ENCODE measurements around the gene BAG5. TPM values are rescaled to one million over a fixed set of nuclear protein-coding genes. Genes with fewer than 3 reads are reported as not detected.

The BAG5 gene
- total RNA-seq, 1 donor, result 42.7 TPM

DNA sequence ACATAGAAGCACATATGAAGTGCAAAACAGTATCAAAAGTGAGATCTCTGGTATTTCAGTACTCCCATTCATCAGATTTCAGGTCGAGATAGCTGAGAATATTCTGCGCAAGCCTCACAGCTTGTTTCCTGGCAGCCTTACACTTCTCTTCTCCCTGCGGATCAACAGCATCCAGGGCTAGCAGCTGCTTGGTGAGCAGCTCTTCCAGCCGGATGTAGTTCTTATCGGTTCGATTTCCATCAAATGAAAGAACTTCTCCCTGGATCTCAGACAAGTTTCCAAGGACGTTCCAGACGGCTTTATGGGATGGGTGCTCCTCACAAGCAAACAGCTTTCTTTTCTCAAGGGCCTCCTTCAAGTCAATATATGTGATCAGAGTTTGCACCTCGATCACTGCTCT is 2.7 kb downstream of the BAG5 start:
- DNase-seq (ENCODE audit: low read depth), result no peak
- TF ChIP-seq, protein P1, sequence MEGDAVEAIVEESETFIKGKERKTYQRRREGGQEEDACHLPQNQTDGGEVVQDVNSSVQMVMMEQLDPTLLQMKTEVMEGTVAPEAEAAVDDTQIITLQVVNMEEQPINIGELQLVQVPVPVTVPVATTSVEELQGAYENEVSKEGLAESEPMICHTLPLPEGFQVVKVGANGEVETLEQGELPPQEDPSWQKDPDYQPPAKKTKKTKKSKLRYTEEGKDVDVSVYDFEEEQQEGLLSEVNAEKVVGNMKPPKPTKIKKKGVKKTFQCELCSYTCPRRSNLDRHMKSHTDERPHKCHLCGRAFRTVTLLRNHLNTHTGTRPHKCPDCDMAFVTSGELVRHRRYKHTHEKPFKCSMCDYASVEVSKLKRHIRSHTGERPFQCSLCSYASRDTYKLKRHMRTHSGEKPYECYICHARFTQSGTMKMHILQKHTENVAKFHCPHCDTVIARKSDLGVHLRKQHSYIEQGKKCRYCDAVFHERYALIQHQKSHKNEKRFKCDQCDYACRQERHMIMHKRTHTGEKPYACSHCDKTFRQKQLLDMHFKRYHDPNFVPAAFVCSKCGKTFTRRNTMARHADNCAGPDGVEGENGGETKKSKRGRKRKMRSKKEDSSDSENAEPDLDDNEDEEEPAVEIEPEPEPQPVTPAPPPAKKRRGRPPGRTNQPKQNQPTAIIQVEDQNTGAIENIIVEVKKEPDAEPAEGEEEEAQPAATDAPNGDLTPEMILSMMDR (IDR thresholded peaks at IDR 0.05; ENCODE audit: insufficient read depth, low read depth, low read length), result no peak
- no peak overlapping the region for H3K4me3 ChIP-seq (ENCODE audit: low read depth, low read length)

DNA sequence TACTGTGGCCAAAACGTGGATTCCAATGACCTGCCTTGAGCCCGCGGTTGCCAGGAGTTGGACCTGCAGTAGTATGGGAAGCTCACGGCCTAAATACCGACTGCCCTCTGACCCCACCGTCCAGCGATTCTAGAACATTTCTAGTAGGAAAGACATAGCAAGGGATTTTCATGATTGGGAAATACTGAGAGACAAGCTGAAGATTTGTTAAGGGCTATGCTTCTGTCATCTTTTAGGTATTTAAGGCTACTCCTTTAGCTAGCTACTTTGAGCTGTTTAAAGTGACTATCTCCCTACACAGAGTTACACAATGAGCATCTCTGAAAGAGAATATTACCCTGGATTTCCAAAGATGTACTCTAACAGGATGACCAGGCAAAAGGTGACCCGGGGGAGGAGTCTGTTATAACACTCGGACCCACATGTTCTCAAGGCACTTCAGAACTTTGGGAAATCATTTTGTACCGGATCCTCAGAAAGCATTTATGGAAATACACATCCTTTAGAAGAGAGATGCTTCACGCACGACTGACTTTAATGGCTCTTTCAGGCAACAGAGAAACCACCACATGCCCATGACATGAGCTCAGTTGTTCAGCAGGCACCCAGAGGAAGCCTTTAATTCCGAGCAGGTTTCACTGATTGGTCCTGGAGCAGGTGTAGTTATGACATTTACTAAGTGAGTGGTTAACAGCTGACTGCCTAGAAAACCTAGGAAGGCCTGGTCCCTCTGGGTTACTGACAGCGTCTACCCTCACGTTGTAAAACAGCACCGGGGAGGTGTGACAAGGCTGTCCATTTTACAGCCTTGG is 4.2 kb downstream of the BAG5 start:
- peak; percentile 94 for DNase-seq (ENCODE audit: low read depth)
- no peak overlapping the region for H3K4me3 ChIP-seq (ENCODE audit: low read depth, low read length)

GRCh38 chr14:103556946-103557758 is 5.3 kb downstream of the BAG5 start:
- DNase-seq (ENCODE audit: low read depth), result no peak
- TF ChIP-seq, protein P1 (IDR thresholded peaks at IDR 0.05; ENCODE audit: insufficient read depth, low read depth, low read length), result no peak
- H3K4me3 ChIP-seq (ENCODE audit: low read depth, low read length), result no peak overlapping the region

More for the DNA sequence above, 4.2 kb downstream of the BAG5 start:
- TF ChIP-seq, protein P1 (IDR thresholded peaks at IDR 0.05; ENCODE audit: insufficient read depth, low read depth, low read length), result no peak

GRCh38 chr14:103555559-103556337 is 6.7 kb downstream of the BAG5 start:
- TF ChIP-seq, protein P1 (IDR thresholded peaks at IDR 0.05; ENCODE audit: insufficient read depth, low read depth, low read length), result no peak
- DNase-seq (ENCODE audit: low read depth), result no peak

DNA sequence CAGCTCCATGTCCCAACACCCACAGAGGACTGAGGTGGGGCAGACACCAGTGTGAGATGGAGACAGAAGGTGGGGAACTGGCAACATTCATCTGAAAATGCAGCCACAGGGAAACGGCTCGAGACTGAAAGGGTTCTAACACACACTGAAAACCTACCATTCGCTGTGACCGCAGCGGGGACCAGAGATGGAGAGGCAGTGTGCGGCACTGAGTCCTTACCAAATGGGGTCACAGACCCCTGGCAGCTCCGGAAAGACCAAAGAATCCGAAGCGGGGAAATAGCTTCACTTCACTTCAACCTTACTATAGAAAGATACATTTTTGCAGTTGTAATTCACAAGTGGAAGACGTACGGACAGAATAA is 9.6 kb downstream of the BAG5 start:
- no peak for DNase-seq (ENCODE audit: low read depth)
- H3K4me3 ChIP-seq (ENCODE audit: low read depth, low read length), result no peak overlapping the region
- TF ChIP-seq, protein P1 (IDR thresholded peaks at IDR 0.05; ENCODE audit: insufficient read depth, low read depth, low read length), result no peak

More at GRCh38 chr14:103555559-103556337, 6.7 kb downstream of the BAG5 start:
- no peak overlapping the region for H3K4me3 ChIP-seq (ENCODE audit: low read depth, low read length)

DNA sequence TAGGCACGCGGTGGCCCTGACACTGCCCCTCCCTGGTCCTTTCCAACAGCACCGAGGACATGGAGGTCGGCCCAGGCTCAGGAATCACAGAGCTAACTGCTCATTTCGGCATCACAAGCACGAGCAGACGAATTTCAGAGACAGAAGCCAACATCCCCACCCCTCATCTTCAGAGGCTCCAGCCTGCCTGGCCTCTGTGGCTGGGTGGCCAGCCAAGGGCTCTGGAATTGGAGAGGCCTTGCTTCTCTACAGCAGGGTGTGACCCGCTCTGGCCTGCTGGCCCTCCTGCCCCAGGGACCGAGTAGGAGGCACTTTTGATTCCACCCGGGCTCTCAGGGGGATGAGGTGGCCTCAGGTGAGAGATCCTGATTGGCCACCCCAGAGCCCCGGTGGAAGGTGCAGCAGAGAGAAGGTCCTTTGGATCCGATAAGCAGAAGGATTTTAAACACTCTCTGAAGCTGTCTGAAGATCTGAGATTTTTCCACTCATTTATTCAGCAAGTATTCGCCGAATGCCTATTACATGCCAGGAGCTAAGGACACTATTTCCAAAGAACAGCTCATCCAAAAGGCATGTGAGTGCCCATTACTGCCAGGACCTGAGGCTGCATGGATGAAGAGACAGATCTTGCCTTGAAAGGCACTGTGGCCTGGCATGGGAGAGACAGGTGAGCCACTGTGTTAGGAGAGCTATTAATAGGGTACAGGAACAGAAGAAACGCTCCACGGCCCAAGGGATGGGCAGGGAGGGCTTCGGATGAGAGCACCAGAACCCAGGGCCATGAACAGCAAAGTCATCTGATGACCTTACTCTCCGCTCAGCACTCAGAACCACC is 10.2 kb downstream of the BAG5 start:
- DNase-seq (ENCODE audit: low read depth), result no peak
- TF ChIP-seq, protein P1 (IDR thresholded peaks at IDR 0.05; ENCODE audit: insufficient read depth, low read depth, low read length), result no peak
- no peak overlapping the region for H3K4me3 ChIP-seq (ENCODE audit: low read depth, low read length)
